ENCODE measurements around the gene MESP1. TPM values are rescaled to one million over a fixed set of nuclear protein-coding genes. Genes with fewer than 3 reads are reported as not detected.

Gene MESP1
- total and polyA plus RNA-seq, 7 experiments from 2014 or later = 0.17 to 1.2 (median 0.38) TPM; not detected in 2

DNA sequence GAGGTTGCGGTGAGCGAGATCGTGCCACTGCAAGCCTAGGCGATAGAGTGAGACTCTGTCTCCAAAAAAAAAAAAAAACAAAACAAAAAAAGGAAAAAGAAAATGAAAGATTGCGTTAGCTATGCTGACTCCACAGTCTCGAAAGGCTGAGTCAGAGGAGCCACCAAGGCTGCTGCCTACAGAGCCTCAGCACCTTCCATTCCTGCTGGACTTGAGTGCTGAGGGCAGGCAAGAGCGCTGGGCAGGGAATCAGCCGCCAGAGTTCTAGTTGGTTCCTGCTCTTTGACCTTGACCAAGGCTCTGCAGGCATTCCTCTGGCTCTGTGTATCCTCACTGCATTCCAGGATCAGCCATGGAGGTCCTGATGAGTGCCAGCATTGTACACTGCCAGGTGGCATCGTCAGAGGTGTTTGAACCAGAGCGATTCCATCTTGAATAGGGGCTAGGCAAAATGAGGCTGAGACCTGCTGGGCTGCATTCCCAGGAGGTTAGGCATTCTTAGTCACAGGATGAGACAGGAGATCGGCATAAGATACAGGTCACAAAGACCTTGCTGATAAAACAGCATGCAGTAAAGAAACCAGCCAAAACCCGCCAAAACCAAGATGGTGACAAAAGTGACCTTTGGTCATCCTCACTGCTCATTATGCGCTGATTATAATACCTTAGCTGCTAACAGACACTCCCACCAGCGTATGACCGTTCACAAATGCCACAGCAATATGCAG is 31.0 kb upstream of the MESP1 start:
- CTCF ChIA-PET = no interaction called here
- H3K4me3 ChIP-seq (ENCODE audit: low read length) = no peak overlapping the region
- no peaks in the 10 kb centered on the region for H3K27me3 ChIP-seq (ENCODE audit: control insufficient read depth in 2 of 2, insufficient read depth in 2 of 2, low read length in 2 of 2)
- H3K36me3 ChIP-seq (ENCODE audit: control insufficient read depth in 2 of 3, insufficient read depth in 3 of 3, low read length in 3 of 3) = no peaks in the 10 kb centered on the region
- peaks cover 0 to 5% (median 0%) of the 10 kb centered on the region in 11 donors for H3K9me3 Mint-ChIP-seq
- peaks cover 14 to 28% (median 18%) of the 10 kb centered on the region in 5 donors for H3K27me3 Mint-ChIP-seq
- peaks cover 0 to 19% (median 0%) of the 10 kb centered on the region in 7 donors for H3K4me1 Mint-ChIP-seq
- no peak overlapping the region for H3K27ac Mint-ChIP-seq
- POLR2A ChIA-PET = no interaction called here
- no peak overlapping the region for H3K27ac ChIP-seq (ENCODE audit: low read depth, low read length)
- H3K9me3 ChIP-seq (ENCODE audit: control insufficient read depth in 2 of 3, low read length in 3 of 3) = no peaks in the 10 kb centered on the region
- H3K4me3 Mint-ChIP-seq = no peak overlapping the region
- no peaks in the 10 kb centered on the region for H3K36me3 Mint-ChIP-seq
- intact Hi-C loops (cut with micrococcal nuclease) = no loop called here
- DNase-seq (no peak), ATAC-seq (peak; percentile 72)
- H3K4me1 ChIP-seq (ENCODE audit: control insufficient read depth in 2 of 2, insufficient read depth in 2 of 2, low read length in 2 of 2) = no peaks in the 10 kb centered on the region

DNA sequence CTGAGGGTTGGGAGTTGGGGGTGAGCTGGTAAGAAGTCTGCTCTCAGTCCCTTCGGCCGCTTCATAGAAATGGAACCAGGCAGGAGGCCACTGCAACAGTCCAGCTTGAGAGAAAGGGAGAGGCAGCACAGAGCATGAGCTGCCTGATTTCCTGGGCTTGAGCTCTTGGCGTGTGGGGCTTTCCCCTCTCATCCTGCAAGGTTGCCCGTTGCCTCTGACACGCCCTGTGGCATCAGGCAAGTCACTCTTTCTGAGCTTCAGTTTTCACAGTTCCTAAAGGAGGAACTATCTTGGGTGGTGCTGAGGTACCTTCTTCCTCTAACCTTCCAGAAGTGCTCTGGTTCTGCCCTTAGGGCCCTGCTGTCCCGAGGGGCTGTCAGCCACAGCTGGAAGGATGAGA is 30.0 kb upstream of the MESP1 start:
- DNase-seq (no peak), ATAC-seq (peak; percentile 69)
- no peaks in the 10 kb centered on the region for H3K27me3 ChIP-seq (ENCODE audit: control insufficient read depth in 2 of 2, insufficient read depth in 2 of 2, low read length in 2 of 2)
- H3K4me3 ChIP-seq (ENCODE audit: low read length) = no peak overlapping the region
- H3K27ac ChIP-seq (ENCODE audit: low read depth, low read length) = no peak overlapping the region
- no peaks in the 10 kb centered on the region for H3K4me1 ChIP-seq (ENCODE audit: control insufficient read depth in 2 of 2, insufficient read depth in 2 of 2, low read length in 2 of 2)
- peaks cover 0 to 5% (median 0%) of the 10 kb centered on the region in 11 donors for H3K9me3 Mint-ChIP-seq
- no peaks in the 10 kb centered on the region for H3K36me3 ChIP-seq (ENCODE audit: control insufficient read depth in 2 of 3, insufficient read depth in 3 of 3, low read length in 3 of 3)
- peaks cover 0 to 19% (median 0%) of the 10 kb centered on the region in 7 donors for H3K4me1 Mint-ChIP-seq
- H3K9me3 ChIP-seq (ENCODE audit: control insufficient read depth in 2 of 3, low read length in 3 of 3) = no peaks in the 10 kb centered on the region
- intact Hi-C loops (cut with micrococcal nuclease) = no loop called here
- H3K27me3 Mint-ChIP-seq = peaks cover 14 to 29% (median 21%) of the 10 kb centered on the region in 5 donors
- POLR2A ChIA-PET = no interaction called here
- CTCF ChIA-PET = no interaction called here
- H3K27ac Mint-ChIP-seq = peak overlapping the region in 1 of 9 donors; percentile 26
- H3K36me3 Mint-ChIP-seq = no peaks in the 10 kb centered on the region
- H3K4me3 Mint-ChIP-seq = peak overlapping the region in 1 of 10 donors; percentile 24

DNA sequence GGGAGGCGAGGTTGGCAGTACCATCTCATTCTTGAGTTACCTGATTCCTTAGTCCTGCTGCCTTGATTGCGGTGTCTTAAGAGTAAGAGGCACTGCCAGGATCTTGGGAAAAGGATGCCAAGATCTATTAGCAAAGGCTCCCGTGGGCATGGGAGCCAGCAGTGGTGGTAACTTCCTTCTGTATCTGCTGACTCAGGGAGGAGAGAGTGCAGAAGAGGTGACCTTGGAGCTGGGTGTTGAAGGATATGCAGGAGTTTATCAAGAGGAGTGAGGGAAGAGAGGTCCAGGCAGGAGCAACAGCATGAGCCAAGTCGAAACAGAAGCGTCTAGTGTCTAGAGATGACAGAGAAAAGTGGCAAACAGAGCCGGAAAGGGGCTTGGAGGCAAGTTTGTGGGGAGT is 29.6 kb upstream of the MESP1 start:
- Histone ChIP-seq H3K27me3 (ENCODE audit: control insufficient read depth in 2 of 2, insufficient read depth in 2 of 2, low read length in 2 of 2) (no peaks in the 10 kb centered on the region), H3K4me3 (ENCODE audit: low read length) (no peak overlapping the region), H3K36me3 (ENCODE audit: control insufficient read depth in 2 of 3, insufficient read depth in 3 of 3, low read length in 3 of 3) (no peaks in the 10 kb centered on the region), H3K4me1 (ENCODE audit: control insufficient read depth in 2 of 2, insufficient read depth in 2 of 2, low read length in 2 of 2) (no peaks in the 10 kb centered on the region), H3K9me3 (ENCODE audit: control insufficient read depth in 2 of 3, low read length in 3 of 3) (no peaks in the 10 kb centered on the region), H3K27ac (ENCODE audit: low read depth, low read length) (no peak overlapping the region)
- ChIA-PET CTCF (no interaction called here), POLR2A (no interaction called here)
- DNase-seq (no peak), ATAC-seq (no peak)
- intact Hi-C loops (cut with micrococcal nuclease) = no loop called here
- Mint-ChIP-seq H3K36me3 (no peaks in the 10 kb centered on the region), H3K4me3 (no peak overlapping the region), H3K9me3 (peaks cover 0 to under 1% (median 0%) of the 10 kb centered on the region in 11 donors), H3K27me3 (peaks cover 14 to 29% (median 22%) of the 10 kb centered on the region in 5 donors), H3K27ac (peak overlapping the region in 1 of 9 donors; percentile 10), H3K4me1 (peaks cover 0 to 19% (median 0%) of the 10 kb centered on the region in 7 donors)

DNA sequence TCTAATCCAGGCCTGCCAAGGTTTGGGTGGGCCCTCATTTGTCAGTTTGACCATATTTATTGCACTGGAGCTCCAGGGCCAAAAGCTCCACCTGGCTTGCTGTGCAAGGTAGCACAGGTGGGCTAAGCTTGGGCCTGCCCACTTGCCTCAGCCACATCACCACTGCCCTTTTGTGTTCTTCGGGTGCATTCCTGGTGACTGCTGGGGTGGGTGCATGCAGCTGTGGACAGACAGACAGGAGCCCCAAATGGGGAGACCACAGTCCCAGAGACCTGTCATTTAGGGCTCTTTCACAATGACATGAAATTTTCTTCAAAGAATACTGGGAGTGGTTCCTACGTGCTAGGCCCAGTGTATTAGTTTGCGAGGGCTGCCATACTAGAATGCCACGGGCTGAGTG is 27.8 kb upstream of the MESP1 start:
- no peak overlapping the region for H3K27ac Mint-ChIP-seq
- Histone ChIP-seq H3K27me3 (ENCODE audit: control insufficient read depth in 2 of 2, insufficient read depth in 2 of 2, low read length in 2 of 2) (no peaks in the 10 kb centered on the region), H3K4me1 (ENCODE audit: control insufficient read depth in 2 of 2, insufficient read depth in 2 of 2, low read length in 2 of 2) (no peaks in the 10 kb centered on the region), H3K9me3 (ENCODE audit: control insufficient read depth in 2 of 3, low read length in 3 of 3) (no peaks in the 10 kb centered on the region), H3K36me3 (ENCODE audit: control insufficient read depth in 2 of 3, insufficient read depth in 3 of 3, low read length in 3 of 3) (no peaks in the 10 kb centered on the region), H3K27ac (ENCODE audit: low read depth, low read length) (no peak overlapping the region), H3K4me3 (ENCODE audit: low read length) (no peak overlapping the region)
- no peak for DNase-seq
- peaks cover 14 to 29% (median 22%) of the 10 kb centered on the region in 5 donors for H3K27me3 Mint-ChIP-seq
- CTCF ChIA-PET = no interaction called here
- intact Hi-C loops (cut with micrococcal nuclease) = no loop called here
- ATAC-seq = no peak
- H3K9me3 Mint-ChIP-seq = no peaks in the 10 kb centered on the region
- POLR2A ChIA-PET = no interaction called here
- H3K4me3 Mint-ChIP-seq = no peak overlapping the region
- no peaks in the 10 kb centered on the region for H3K36me3 Mint-ChIP-seq
- peaks cover 0 to 19% (median 0%) of the 10 kb centered on the region in 7 donors for H3K4me1 Mint-ChIP-seq

DNA sequence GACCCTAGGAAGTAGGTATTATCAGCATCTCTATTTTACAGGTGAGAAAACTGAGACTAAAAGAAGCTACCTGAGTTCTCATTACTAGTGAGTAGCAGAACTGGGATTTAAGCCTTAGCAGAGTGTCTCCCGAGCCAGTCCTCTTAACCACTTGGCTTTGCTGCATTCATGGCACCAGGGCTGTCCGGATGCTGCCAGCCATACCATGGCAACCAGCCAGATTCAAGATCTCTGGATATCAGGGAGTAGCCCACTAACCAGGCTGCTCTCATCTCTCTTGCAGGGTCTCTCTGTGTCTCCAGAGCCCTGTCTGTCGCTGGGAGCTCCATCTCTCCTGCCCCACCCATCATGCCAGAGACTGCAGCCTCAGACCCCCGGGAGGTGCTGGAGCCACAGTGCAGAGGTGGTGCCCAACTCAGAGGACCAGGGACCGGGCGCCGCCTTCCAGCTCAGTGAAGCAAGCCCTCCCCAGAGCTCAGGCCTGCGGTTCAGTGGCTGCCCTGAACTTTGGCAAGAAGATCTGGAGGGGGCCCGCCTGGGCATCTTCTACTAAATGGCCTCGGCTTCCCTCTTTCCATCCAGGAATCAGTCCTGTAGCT is 26.8 kb upstream of the MESP1 start:
- no peaks in the 10 kb centered on the region for H3K36me3 Mint-ChIP-seq
- peaks cover 0 to 17% (median 0%) of the 10 kb centered on the region in 7 donors for H3K4me1 Mint-ChIP-seq
- ChIA-PET CTCF (interaction anchor here (0.5 kb wide), 1 partner anchor 233 kb away, joined by 5 read pairs; no protein-coding TSS in a partner anchor), POLR2A (no interaction called here)
- peaks cover 14 to 29% (median 22%) of the 10 kb centered on the region in 5 donors for H3K27me3 Mint-ChIP-seq
- no peaks in the 10 kb centered on the region for H3K9me3 Mint-ChIP-seq
- H3K27me3 ChIP-seq (ENCODE audit: control insufficient read depth in 2 of 2, insufficient read depth in 2 of 2, low read length in 2 of 2) = no peaks in the 10 kb centered on the region
- no peak overlapping the region for H3K4me3 ChIP-seq (ENCODE audit: low read length)
- intact Hi-C loops (cut with micrococcal nuclease) = no loop called here
- H3K27ac ChIP-seq (ENCODE audit: low read depth, low read length) = no peak overlapping the region
- H3K27ac Mint-ChIP-seq = no peak overlapping the region
- no peaks in the 10 kb centered on the region for H3K4me1 ChIP-seq (ENCODE audit: control insufficient read depth in 2 of 2, insufficient read depth in 2 of 2, low read length in 2 of 2)
- no peaks in the 10 kb centered on the region for H3K9me3 ChIP-seq (ENCODE audit: control insufficient read depth in 2 of 3, low read length in 3 of 3)
- no peak for DNase-seq
- H3K36me3 ChIP-seq (ENCODE audit: control insufficient read depth in 2 of 3, insufficient read depth in 3 of 3, low read length in 3 of 3) = no peaks in the 10 kb centered on the region
- H3K4me3 Mint-ChIP-seq = peak overlapping the region in 5 of 10 donors; percentile 34 to 72 (median 46)
- no peak for ATAC-seq

DNA sequence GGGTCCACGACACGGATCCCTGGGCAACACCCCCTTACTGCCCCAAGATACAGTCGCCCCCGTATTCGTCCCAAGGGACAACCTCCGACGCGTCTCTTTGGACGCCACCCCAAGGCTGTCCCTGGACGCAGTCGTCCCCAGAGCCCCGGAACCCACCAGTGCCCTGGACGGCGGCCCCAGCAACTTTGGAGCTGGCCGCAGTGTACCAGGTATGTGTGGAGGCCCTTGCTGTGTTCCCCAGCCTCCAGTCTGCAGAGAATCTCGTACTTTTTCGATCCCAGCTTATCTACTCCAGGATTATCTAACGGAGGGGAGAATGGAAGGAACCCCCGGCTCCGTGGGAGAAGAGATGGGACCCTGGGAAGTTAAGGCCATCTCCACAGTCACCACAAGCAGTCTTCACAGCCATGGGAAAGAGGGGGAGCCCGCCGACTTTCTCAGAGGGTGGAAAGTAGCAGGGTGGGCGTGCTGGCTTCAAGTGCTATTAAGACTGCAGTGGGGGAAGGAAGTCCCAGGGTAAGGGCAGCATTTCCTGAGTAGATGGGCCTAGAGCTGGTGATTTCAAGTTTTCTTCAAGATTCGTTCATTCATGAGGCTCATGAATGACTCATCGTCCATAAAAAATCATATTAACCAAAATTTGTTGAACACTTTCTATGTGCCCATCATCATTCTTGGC is 26.2 kb upstream of the MESP1 start:
- H3K36me3 Mint-ChIP-seq = no peaks in the 10 kb centered on the region
- Histone ChIP-seq H3K27ac (ENCODE audit: low read depth, low read length) (no peak overlapping the region), H3K4me1 (ENCODE audit: control insufficient read depth in 2 of 2, insufficient read depth in 2 of 2, low read length in 2 of 2) (no peaks in the 10 kb centered on the region), H3K9me3 (ENCODE audit: control insufficient read depth in 2 of 3, low read length in 3 of 3) (no peaks in the 10 kb centered on the region), H3K4me3 (ENCODE audit: low read length) (no peak overlapping the region), H3K27me3 (ENCODE audit: control insufficient read depth in 2 of 2, insufficient read depth in 2 of 2, low read length in 2 of 2) (no peaks in the 10 kb centered on the region), H3K36me3 (ENCODE audit: control insufficient read depth in 2 of 3, insufficient read depth in 3 of 3, low read length in 3 of 3) (no peaks in the 10 kb centered on the region)
- intact Hi-C loops (cut with micrococcal nuclease) = no loop called here
- peak overlapping the region in 9 of 10 donors; percentile 9 to 72 (median 41) for H3K4me3 Mint-ChIP-seq
- no peak for ATAC-seq
- peaks cover 14 to 29% (median 22%) of the 10 kb centered on the region in 5 donors for H3K27me3 Mint-ChIP-seq
- H3K4me1 Mint-ChIP-seq = peaks cover 0 to 16% (median 0%) of the 10 kb centered on the region in 7 donors
- H3K9me3 Mint-ChIP-seq = no peaks in the 10 kb centered on the region
- POLR2A ChIA-PET = no interaction called here
- H3K27ac Mint-ChIP-seq = no peak overlapping the region
- no peak for DNase-seq
- CTCF ChIA-PET = no interaction called here
